Activated CD8-positive, alpha-beta memory T cell treated with anti-CD3 and anti-CD28 coated beads, Interleukin-2, amount 50 U/mL, for 4 hours (primary cell): Measurements from ENCODE around the gene PLXNA4.

Experiments used
- DNase-seq: peaks from one replicate; pipeline ENCODE4 v3.0.0-alpha.2; 2020

PLXNA4 gene

DNA sequence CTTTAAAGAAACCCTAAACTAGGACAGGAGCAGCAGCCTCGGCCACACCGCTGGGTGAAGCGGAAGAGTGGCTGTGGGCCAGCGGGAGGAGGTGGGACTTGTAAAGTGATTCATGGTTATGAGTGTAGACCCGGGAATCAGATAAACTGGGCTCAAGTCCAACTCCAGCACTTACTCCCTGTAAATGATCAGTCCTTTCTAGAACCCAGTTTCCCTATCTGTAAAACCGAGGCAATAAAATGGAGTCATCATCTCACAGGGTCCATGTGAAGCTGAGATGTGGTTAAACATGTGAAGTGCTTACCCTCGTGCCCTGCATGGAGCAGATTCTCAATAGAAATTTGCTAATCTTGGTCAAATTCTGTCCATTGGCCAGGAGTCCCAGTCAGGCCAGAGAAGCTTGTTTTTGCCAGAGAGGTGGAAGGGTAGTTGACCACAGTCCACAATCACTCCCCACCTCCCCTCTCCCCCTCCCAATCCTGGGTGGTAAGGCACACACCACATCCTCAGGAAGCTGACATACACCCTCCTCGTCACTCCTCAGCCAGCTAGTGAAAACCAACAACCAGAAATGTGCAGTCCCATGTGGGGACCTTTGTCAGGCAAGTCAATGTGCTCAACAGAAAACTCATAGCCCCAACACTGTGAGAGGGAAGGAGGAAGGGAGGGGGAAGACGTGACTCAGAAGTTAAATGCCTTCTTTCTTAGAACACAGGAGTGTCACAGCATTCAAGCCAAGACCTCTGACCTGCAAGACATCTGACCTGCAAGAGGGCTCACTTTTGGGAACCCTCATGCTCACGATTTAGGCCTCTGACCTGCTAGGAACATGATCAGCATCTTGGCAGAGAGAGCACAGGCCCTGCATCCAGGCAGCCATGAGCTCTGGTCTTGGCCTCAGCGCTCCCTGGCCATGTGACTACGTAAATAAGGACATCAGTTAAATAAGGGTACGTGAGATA, 145.1 kb downstream of the PLXNA4 start:
- DNase-seq, result peak; percentile 50

DNA sequence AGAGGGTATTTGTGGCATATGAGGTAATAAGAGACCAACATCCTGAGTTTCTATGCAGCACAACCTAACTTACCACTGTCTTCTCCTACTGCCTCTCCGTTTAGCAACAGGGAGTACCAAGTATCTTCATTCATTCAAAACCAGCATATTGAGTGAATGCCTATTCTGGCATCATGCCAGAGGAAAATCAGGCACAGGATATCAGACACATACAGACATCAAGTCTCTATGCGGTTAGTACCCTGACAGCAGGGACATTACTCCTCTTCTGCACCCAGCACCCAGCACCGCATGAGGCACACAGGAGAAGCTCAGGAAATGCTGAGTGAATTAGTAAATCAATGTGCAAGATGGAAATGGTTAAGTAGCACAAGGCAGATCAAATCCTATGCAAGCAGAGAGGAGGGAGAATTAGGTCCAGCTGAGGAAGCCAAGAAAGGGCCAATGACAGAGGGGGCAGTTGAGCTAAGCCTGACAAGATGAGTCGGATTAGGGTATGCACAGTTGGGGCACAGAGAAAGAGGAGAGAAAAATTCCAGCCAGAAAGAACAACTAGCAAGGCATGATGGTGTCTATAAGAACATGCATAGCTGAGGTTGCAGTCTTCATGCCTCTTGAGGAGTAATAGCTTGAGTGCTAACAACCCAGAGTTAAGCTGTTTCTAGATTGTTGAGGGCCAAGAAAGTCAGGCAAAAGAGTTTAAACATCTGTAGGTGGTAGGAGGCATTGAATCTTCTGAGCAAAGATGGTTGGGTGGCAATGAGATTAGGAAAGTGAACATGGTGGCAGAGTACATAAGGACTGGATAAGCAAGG, 146.0 kb downstream of the PLXNA4 start:
- DNase-seq, result no peak

DNA sequence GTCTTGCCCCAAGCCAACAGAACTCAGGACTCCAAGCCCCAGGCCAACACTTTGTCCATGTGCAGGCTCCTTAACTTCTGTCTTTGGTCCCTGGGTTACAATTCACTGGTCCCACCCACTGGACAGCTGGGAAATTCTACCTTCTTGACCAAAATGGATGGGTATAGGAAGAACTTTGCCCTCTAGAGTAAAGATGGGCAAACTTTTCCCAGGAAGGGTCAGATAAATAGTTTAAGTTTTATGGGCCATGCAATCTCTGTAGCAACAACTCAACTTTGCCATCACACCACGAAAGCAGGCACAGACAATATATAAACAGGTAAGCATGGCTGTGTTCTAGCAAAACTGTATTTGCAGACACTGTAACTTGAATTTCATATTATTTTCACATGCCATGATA, 147.1 kb downstream of the PLXNA4 start:
- no peak for DNase-seq

DNA sequence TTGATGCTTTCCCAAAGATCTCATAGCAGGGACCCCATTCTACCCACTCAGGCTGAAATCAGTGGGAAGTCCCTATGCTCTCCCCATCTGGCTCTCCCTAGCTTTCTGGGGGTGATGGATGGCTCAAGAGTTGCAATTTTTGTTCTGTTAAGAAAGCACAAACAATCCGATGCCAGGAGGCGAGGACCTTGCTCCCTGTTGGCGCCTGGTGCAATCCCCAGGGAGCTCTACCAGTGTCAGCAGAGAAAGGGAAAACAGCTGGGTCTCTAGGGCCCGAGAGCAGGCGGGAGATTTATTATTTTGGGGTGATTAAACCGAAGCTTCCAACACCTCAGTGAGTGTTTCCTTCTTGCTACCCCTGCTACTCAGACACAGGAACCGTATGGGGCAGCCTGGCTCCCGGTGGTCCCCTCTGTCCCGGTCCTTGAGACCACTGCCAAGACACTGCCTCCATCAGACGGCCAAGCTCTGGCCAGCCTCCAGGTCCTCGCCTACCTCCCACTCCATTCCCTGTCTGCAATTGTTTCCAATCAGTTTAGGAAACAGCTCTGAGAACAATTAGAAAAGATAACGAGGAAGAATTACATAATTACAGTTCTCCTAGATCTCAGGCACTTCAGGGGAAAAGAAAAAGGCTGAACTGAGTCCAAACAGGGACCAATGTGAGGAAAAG, 147.9 kb downstream of the PLXNA4 start:
- no peak for DNase-seq

DNA sequence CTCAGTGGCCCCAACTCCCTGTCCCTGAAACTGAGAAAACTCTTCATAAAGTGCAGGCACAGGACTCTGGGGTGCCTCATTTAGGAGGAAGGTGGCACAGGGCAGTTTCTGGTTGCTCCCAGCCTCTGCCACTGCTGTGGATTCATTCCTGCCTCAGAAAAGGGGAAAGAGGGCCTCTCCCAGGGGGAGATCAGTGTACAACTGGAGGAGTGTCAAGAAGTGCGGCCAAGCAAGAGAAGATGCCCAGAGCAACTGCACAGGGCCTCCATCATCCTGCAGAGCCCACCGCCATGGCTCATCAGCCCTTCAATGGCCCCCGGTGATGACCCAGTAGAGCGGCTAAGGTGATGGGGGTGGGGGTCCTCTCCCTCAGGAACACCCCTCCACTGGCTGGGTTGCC, 150.3 kb downstream of the PLXNA4 start:
- no peak for DNase-seq

DNA sequence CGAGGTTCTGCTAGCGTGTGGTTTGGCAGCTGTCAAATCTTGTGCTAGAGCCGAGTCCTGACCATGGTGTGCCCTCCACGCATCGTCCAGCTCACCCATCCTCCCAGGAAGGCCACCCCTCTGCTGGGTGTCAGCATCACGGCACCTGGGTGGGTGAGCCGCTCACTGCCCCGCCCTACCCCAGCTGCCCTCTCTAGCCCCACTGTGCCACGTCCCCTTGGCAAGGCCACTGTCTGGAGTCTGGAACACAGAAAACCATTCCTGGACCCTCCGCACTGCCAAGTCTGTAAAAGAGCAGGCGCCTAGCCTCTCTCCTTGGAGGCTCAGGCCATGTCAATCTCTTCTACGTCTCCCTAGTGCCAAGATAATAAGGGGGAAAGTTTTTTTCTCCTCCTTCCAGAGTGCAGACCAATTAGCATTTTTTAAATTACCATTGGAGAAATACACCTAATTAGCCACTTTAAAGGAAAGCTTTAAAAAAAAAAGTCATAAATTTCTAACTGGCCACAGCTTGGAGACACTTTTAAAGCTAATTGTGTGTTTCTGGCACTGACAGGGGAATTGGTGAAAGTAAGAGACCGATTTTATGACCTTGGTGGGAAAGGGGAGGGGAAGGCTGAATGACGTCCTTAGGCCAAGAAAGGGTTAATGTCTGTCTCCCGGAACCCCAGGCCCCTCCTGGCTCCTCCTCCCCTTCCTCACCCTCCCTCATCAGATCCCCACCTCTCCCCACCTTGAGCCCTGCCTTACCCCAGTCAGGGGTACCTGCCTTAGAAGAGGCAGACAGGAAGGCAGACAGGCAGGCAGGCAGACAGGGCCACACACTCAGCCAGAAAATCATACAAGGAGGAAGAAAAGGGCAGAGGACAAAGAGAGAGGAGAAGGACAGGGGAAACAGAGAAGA, 151.2 kb downstream of the PLXNA4 start:
- DNase-seq, result no peak

DNA sequence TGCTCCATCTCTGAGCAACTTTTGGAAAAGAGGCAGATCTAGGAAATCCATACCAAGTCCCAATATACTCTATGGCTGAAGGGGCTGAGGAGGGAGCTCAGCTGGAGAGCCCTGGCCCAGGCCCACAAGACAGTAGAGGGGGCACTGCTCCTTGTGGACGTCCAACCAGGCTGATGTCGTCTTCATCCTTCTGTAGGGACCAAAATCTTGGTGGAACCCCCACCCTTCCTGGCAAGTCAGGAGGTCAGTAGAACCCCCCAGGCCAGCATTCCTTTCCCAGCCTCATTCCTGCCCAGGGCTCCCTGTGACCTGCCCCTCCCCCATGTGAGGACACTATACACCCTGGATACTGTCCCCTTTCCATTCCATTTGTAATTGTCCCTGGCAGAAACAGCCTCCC, 152.0 kb downstream of the PLXNA4 start:
- DNase-seq, result no peak

DNA sequence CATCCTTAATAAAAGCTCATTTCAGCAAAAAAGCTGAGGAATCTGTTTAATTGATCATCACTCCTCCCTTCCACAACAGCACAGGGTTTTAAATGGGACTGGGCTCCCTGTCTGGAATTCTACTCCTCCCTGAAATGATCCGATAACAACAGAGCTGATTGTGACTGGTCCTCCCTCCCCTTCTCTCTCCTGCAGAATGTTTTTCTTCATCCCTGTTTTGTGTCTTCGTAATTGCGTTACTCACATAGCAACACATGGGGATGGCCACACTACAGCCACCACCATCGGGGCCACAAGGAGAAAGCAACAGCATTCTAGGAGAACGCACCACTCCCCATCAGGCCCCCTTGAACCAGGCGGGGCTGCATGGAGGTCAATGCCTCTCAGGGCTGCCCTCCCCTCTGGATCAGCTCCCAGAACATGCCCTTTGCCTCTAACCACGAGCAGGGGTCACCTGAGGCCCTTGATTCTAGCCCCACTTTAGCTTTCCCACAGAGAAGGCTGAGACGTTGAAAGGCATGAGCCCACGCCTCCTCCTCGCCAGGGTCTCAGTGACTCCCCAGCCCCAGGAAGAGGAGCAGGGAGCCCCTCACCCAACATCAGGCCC, 152.6 kb downstream of the PLXNA4 start:
- DNase-seq, result no peak

DNA sequence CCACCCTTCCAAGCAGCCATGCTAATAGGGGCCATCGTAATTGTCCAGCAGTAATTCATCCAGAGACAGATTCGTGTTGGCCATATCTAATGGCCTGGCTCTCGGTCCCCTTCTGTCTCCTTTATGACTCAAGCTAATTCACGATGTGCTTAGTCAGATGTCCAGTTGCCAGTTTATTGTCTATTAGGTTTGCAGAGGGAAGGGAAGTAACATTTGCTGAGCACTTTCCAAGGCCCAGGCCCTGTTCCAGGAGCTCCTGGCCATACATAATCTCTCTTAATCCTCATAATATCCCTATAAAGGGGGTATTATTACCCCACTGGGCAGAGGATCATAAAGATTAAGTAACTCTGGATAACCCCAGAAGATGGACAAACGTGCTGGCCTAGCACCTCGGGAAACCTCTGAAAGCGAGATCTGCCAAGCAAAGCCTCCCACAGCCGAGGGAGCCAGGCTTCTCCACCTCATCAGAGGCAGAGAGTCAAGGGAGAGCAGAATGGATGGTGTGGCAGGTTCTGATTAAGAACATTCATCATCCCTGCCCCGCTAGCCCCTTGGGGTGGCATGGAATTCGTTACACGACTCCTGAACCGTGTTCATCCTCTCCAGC, 153.7 kb downstream of the PLXNA4 start:
- DNase-seq, result no peak

DNA sequence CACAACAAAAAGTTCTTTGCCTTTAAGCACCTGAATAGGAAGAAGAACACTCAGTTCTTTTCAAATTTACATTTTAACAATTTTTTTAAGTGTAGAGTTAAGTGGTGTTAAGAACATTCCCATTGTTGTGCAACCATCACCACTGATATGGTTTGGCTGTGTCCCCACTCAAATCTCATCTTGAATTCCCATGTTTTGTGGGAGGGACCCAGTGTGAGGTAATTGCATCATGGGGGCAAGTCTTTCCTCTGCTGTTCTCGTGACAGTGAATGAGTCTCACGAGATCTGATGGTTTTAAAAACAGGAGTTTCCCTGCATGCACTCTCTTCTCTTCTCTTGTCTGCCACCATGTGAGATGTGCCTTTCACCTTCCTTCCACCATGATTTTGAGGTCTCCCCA, 155.7 kb downstream of the PLXNA4 start:
- no peak for DNase-seq

DNA sequence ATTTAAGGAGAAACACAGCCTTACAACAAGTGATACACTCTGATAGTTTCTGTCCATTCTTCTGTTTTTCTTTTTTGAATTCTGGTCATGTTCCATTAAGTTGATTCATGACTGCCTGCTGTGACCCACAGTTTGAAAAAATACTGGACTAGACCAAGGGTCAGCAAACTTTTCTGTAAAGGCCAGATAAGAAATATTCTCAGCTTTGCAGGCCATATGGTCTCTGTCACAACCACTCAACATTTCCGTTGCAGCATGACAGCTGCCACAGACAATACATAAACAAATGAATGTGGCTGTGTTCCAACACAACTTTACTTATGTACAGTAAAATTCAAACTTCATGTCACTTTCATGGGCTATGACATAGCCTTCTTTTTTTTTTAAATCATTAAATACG, 156.7 kb downstream of the PLXNA4 start:
- DNase-seq, result no peak

DNA sequence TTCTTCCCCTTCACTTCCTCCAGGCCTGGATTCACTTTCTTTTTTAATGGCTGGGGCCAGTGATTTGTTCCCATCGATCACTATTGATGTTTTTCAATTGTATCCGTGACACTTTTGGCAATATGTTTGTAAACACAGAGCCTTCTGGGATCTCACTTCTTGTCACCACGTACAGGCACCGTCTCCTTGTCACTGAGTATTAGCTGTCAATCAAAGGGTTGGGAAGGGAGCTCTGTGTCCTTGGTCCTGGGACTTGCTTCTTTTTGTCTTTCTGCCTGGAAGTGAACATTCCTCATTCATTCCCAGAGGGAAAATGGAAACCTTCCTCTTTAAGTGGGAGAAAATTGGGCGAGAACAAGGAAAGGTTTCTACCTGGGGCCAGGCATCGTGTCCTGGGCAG, 157.4 kb downstream of the PLXNA4 start:
- no peak for DNase-seq

DNA sequence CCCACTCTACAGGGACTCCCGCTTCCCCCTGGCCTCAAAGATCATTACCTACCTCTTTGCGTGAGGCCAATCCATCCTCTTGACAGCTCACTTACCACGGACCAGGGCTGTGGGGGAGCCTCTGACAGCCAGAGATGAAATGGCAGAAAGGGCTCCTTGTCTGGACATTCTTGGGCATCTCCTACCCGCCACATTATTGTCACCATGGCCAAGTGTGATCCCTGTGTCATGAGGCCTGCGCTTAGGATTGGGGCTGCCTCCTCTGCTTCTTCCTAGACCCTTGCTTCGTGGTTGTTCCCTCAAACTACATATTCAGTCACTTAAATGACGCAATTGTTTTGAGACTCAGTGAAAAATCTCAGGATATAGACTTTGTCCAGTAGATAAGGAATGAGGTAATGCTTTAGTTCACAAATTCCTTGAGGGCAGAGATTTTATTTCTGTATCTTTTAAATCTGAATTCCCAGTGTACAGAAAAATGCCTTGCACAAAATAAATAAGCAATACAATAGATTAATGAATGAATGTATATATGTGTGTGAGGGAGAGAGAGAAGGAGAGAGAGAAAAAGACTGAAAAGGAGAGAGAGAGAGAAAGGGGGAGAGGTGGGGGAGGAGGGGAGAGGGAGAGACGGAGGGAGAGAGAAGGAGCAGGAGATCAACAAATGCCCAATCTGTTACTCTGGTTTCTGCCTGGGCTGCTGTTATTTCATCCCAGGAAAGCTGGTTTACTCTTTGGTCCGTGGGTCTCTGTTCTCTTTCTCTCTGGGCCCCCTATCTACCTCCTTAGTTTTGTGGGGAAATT, 159.0 kb downstream of the PLXNA4 start:
- DNase-seq, result no peak

DNA sequence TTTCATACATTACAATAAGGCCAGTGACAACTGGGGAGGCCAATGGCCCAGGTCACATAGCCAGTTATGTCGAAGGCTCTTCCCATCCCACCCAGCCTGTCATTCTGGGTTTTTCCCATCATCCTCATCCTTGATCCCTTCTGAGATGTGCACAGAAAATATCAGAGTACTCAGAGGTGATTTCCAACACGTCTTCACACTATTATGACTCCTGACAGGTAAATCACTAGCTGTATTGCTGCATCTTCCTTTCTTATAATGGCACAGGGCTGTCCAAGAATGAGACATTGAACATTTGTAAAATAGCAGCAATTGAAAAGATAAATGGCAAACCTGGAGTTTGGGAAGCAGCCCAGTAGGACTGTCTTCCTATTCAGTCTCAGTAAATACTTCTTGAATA, 159.9 kb downstream of the PLXNA4 start:
- DNase-seq, result no peak

DNA sequence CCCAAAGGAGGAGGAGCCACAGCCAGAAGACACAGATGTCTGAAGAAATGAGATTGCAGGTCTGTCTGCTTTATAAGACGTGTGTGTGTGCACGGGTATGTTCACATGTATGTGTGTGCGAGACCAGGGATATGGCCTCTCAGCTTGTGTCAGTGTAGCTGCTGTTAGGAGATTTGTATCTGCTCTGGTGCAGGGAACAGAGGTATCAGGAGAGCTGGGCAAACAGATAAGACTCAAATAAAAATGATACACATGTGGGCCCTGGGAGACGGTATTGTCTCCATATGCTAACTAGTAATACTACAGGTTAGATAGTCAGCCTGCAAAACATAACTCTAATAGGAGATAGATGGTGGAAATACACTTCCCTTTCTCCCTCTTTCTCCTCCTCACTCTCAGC, 161.0 kb downstream of the PLXNA4 start:
- DNase-seq, result no peak

DNA sequence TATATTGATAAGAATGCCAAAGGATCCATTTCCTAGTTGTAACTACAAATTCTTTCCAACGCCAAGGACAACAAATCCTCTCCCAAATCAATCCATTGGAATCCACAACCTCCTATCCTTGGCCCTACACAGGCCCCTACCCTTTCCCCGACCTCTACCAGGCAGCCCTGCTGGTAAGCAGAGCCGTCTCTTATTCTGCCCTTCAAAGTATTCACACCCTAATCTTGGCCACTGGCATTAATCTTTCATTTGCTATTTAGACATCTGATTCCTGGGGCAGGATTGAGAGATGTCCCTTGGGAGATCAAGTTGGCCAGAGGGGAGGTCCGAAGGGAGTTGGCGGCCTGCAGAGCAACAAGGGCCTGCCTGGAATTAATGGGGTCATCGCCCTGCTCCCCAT, 161.4 kb downstream of the PLXNA4 start:
- no peak for DNase-seq

DNA sequence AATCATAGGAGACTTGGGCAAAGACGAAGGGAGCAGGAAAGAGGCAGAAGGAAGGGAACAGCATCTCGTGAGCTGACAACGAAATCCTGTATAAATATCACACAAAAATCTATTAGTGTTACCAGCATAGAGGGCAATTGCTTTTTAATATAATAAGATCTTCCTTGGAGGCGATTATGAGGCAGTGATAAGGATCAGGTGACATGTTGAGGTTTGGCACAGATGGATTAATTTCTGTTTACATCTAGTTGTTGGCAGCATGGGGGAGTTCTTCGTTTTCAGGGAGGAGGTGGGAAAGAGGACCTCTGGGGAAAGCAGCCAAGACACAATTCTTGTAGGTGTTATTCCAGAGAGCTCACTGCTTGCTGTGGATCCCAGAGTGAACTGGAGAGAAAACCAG, 163.8 kb downstream of the PLXNA4 start:
- DNase-seq, result no peak

DNA sequence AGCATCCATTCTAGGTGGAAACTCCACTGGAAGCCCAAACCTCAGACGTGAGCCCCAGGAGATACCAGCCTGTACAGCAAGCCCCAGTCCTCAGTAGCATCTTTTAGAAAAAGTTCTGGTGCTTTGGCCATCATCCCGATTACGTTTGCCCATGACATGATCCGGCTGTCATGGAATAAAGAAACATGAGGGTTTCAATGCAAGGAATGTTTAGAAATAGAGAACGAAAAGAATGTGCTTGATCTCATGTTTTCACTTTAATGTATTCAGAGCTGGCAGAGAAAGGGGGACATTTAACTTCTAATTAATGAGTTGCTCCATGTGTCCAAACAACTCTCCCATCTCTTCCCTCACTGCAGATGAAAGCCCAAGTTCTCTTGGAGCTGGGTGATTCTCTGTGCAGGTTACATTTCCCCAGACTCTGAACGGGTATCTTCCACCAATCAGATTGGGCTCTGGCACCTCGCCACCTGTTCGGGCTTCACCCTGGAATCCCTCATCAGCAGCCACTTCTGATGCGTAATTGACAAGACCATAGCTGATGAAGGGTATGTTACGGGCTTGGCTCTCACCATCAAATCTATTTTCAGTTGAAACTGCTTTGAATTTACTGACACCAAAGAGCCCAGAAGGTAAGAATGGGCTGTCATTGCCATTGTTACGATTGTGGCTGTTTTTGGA, 165.3 kb downstream of the PLXNA4 start:
- no peak for DNase-seq

DNA sequence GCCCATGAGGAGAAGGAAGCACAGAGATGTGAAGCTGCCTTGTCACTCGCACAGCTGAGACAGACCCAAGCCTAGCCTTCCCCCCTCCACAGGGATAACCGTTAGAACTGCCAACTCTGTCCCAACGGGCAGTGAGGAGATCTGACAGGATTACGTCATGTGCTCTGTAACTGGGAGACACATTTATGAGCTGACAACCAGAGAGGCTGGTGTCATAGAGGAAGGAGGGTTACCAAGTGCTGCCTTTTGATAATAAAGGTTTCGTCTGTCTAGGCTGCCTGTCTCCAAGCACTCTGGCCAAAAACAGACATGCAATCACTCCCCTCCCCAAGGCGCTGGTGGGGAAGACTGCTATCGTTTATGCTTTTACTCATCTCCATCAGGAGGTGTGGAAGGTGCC, 165.9 kb downstream of the PLXNA4 start:
- DNase-seq, result no peak

DNA sequence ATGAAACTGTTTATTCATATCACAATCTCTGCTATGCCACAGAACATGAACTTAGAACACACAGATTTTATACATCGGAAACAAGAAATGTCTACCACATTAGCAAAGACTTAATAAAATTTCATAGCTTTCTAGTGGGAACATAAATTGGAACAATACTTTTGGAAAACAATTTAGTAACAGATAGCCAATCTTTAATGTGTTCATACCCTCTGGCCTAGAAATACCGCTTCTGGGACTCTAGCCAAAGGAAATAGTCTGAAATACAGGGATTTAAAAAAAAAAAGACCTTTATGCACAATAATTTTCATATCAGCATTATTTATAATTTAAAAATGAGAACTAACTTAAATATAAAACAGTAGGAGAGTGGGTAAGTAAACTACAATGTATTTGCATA, 168.5 kb downstream of the PLXNA4 start:
- no peak for DNase-seq
